IMR-90 (cell line): ENCODE results near the gene ZNF700. TPM values are rescaled to one million over a fixed set of nuclear protein-coding genes. Genes with fewer than 3 reads are reported as not detected.

Experiments
- ATAC-seq: fragments of 200-7000 bp; cut with Tn5 transposase; 2 replicates; pipeline ENCODE4 v1.9.1; 2020; ENCODE audit warnings: low read depth, mild to moderate bottlenecking, moderate library complexity
- BruUV-seq: library from RNA; stranded (reverse); fragments of 400-500 nt; replicated peaks from 2 replicates; lab custom pipeline; 2021; lab: Mats Ljungman, UMichigan
- CTCF ChIA-PET: fragments of 300-600 bp; formaldehyde crosslinking; extraction: SDS; loops from one replicate; lab custom pipeline; 2021; ENCODE audit warnings: antibody characterized with exemption; lab: Yijun Ruan, JAX
- POLR2A ChIA-PET: fragments of 300-600 bp; sonication (Branson Sonifier 250); formaldehyde crosslinking; loops from one replicate; lab custom pipeline; 2022; ENCODE audit warnings: antibody characterized with exemption; ENCODE audit not compliant: unreplicated experiment; lab: Charles Lee
- DNase-seq: peaks from one replicate; pipeline ENCODE4 v3.0.0; 2013
- H2AFZ ChIP-seq: replicated peaks from 2 replicates; pipeline ENCODE3; 2013; ENCODE audit warnings: low read length, mild to moderate bottlenecking; ENCODE audit not compliant: poor library complexity
- H2AK5ac ChIP-seq: 2 replicates; pipeline ENCODE4 v1.6.1; 2013; ENCODE audit warnings: low read depth, low read length, inconsistent platforms
- H2AK9ac ChIP-seq: replicated peaks from 2 replicates; pipeline ENCODE3; 2013; ENCODE audit warnings: mild to moderate bottlenecking, low read depth, low read length, moderate library complexity; ENCODE audit not compliant: poor library complexity
- H2BK120ac ChIP-seq: 2 replicates; pipeline ENCODE4 v1.6.1; 2013; ENCODE audit warnings: low read depth, low read length, inconsistent platforms
- H2BK15ac ChIP-seq: 3 replicates; pipeline ENCODE4 v1.6.1; 2013; ENCODE audit warnings: low read depth, low read length, inconsistent platforms
- H2BK20ac ChIP-seq: 2 replicates; pipeline ENCODE4 v1.6.1; 2013; ENCODE audit warnings: low read depth, mild to moderate bottlenecking, inconsistent platforms, low read length, moderate library complexity
- H2BK5ac ChIP-seq: 2 replicates; pipeline ENCODE4 v1.6.1; 2013; ENCODE audit warnings: mild to moderate bottlenecking, low read depth, low read length, inconsistent platforms; ENCODE audit not compliant: poor library complexity, severe bottlenecking
- H3K14ac ChIP-seq: replicated peaks from 2 replicates; pipeline ENCODE4 v1.6.1; 2013; ENCODE audit warnings: low read depth, low read length, inconsistent platforms
- H3K18ac ChIP-seq: 2 replicates; pipeline ENCODE4 v1.6.1; 2013; ENCODE audit warnings: low read depth, low read length, control low read depth
- H3K23ac ChIP-seq: 2 replicates; pipeline ENCODE4 v1.6.1; 2013; ENCODE audit warnings: low read depth, low read length, inconsistent platforms
- H3K27ac ChIP-seq: 2 replicates; pipeline ENCODE4 v1.5.1; 2013; ENCODE audit warnings: mild to moderate bottlenecking, control low read depth, low read length; ENCODE audit not compliant: insufficient read depth
- H3K27me3 ChIP-seq: 2 replicates; pipeline ENCODE4 v1.6.1; 2013; ENCODE audit warnings: low read length; ENCODE audit not compliant: control insufficient read depth, insufficient read depth
- H3K36me3 ChIP-seq: 2 replicates; pipeline ENCODE4 v1.6.1; 2013; ENCODE audit warnings: low read length, mixed read lengths; ENCODE audit not compliant: control insufficient read depth, insufficient read depth
- H3K4ac ChIP-seq: 2 replicates; pipeline ENCODE4 v1.6.1; 2013; ENCODE audit warnings: low read depth, low read length, inconsistent platforms
- H3K4me1 ChIP-seq: 2 replicates; pipeline ENCODE4 v1.6.1; 2013; ENCODE audit warnings: low read length, mixed read lengths; ENCODE audit not compliant: control insufficient read depth, insufficient read depth
- H3K4me2 ChIP-seq: 2 replicates; pipeline ENCODE4 v1.6.1; 2013; ENCODE audit warnings: low read depth, mild to moderate bottlenecking, control low read depth, low read length, moderate library complexity
- H3K4me3 ChIP-seq: 2 replicates; pipeline ENCODE4 v1.5.1; 2013; ENCODE audit warnings: low read depth, mild to moderate bottlenecking, control low read depth, low read length, moderate library complexity; ENCODE audit not compliant: insufficient read depth
- H3K56ac ChIP-seq: 2 replicates; pipeline ENCODE4 v1.6.1; 2013; ENCODE audit warnings: low read length, inconsistent platforms; ENCODE audit not compliant: insufficient read depth; ENCODE audit errors: extremely low read depth
- H3K79me1 ChIP-seq, 2 experiments: 2 replicates each; pipeline ENCODE4 v1.6.1; 2013; ENCODE audit warnings: low read length in 2 of 2, inconsistent platforms in 1 of 2, low read depth in 1 of 2
- H3K9ac ChIP-seq: 2 replicates; pipeline ENCODE4 v1.6.1; 2013; ENCODE audit warnings: low read depth, low read length, control low read depth
- H3K9me1 ChIP-seq: 2 replicates; pipeline ENCODE4 v1.6.1; 2013; ENCODE audit warnings: low read length, inconsistent platforms; ENCODE audit not compliant: insufficient read depth
- H3K9me3 ChIP-seq: 2 replicates; pipeline ENCODE4 v1.6.1; 2013; ENCODE audit warnings: low read length; ENCODE audit not compliant: control insufficient read depth, insufficient read depth
- H4K20me1 ChIP-seq: 2 replicates; pipeline ENCODE4 v1.6.1; 2013; ENCODE audit warnings: low read length, inconsistent platforms; ENCODE audit not compliant: insufficient read depth
- H4K5ac ChIP-seq: 2 replicates; pipeline ENCODE4 v1.6.1; 2013; ENCODE audit warnings: mild to moderate bottlenecking, low read depth, low read length, control low read depth
- H4K8ac ChIP-seq, 2 experiments: 2 replicates each; pipeline ENCODE4 v1.6.1; 2013; ENCODE audit warnings: low read depth in 2 of 2, low read length in 2 of 2, control low read depth in 1 of 2, inconsistent platforms in 1 of 2
- H4K91ac ChIP-seq: 2 replicates; pipeline ENCODE4 v1.6.1; 2013; ENCODE audit warnings: low read depth, low read length, inconsistent platforms; ENCODE audit not compliant: insufficient read depth
- FOS ChIP-seq: fragments of 150-350 bp; IDR thresholded peaks from 2 replicates; pipeline ENCODE4 v1.6.1; 2016; ENCODE audit warnings: low read depth, low read length
- POLR2A ChIP-seq: IDR thresholded peaks from 2 replicates; pipeline ENCODE4 v1.6.1; 2012; ENCODE audit warnings: mild to moderate bottlenecking, low read depth, low read length
- RAD21 ChIP-seq: IDR thresholded peaks from 2 replicates; pipeline ENCODE4 v1.6.1; 2012; ENCODE audit warnings: low read length, improper control_type of control experiment
- SMC3 ChIP-seq: fragments of 150-350 bp; IDR thresholded peaks from 2 replicates; pipeline ENCODE4 v1.6.1; 2016; ENCODE audit warnings: low read depth, mild to moderate bottlenecking, antibody characterized with exemption, low read length, moderate library complexity
- WGBS, 2 experiments: methylation state at CpG; one replicate each; pipeline versions ENCODE4 v1.1.5 to v1.1.7; 2013; ENCODE audit warnings: missing lambda C conversion rate in 2 of 2; ENCODE audit not compliant: insufficient read length in 1 of 2; ENCODE audit errors: extremely low coverage in 2 of 2; 5-methylcytosine and 5-hydroxymethylcytosine counted together
- dilution Hi-C: fragments of 300-500 bp; cut with HindIII; formaldehyde crosslinking; loops from one replicate; pipeline ENCODE4 v1.14.3; 2018; ENCODE audit warnings: low sequenced_read_pairs; ENCODE audit not compliant: unreplicated experiment
- in situ Hi-C: fragments of 300-500 bp; cut with MboI; formaldehyde crosslinking; loops from 3 replicates; pipeline ENCODE4 v1.14.3; 2019; ENCODE audit warnings: low sequenced_read_pairs, inconsistent platforms, mixed read lengths
- intact Hi-C: fragments of 100-400 bp; cut with micrococcal nuclease; formaldehyde crosslinking; loops from 2 replicates; pipeline ENCODE4 v1.10.0; 2022
- polyA plus RNA-seq, 3 experiments: library from polyadenylated mRNA; depleted of rRNA; stranded (reverse); fragments of >200 nt; gene quantifications; 2 replicates each; pipeline ENCODE4 v1.2.3, GENCODE V29; 2012; ENCODE audit warnings: low replicate concordance in 1 of 3
- total RNA-seq: library from RNA; depleted of rRNA; stranded (reverse); fragments of >200 nt; gene quantifications from 2 replicates; pipeline ENCODE4 v1.2.3, GENCODE V29; 2012
- TF ChIP-seq, protein P1 (sequence below): fragments of 150-350 bp; IDR thresholded peaks from 2 replicates; pipeline ENCODE4 v1.6.1; 2017; ENCODE audit warnings: mild to moderate bottlenecking, antibody characterized with exemption, low read length, low read depth

Gene ZNF700
- total and polyA plus RNA-seq, 2 of the 4 experiments (the other 2 are of a cell fraction): 5.3 to 10.2 TPM

DNA sequence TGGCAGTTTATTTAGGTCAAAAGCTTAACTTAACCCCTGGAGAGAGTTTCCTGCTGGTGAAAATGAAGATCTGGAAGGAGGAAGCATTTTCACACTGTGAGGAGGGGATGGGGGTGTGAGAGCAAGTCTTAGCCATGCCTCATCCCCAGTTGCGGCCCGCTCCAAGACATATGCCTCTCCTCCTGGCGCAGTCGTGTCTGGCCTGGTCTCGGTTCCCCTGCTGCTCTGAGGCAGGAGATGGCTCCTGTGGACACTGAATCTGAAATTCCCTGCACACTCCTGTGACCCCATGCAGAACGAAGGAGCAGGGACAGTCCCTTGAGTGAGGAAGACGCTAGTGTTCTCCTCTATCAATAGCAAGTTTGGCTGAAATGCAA, 37.7 kb upstream of the ZNF700 start:
- H3K27ac ChIP-seq: peak overlapping the region; percentile 20
- peak overlapping the region; percentile 62 for H3K4ac ChIP-seq
- H4K5ac ChIP-seq: peak overlapping the region; percentile 66
- H2AK9ac ChIP-seq: peak overlapping the region; percentile 24
- ATAC-seq (peak; percentile 35), DNase-seq (no peak)
- no TSS peak for BruUV-seq
- no peaks in the 10 kb centered on the region for H4K20me1 ChIP-seq
- TF ChIP-seq FOS (no peak), POLR2A (no peak), SMC3 (no peak), RAD21 (no peak)
- TF ChIP-seq, protein P1, sequence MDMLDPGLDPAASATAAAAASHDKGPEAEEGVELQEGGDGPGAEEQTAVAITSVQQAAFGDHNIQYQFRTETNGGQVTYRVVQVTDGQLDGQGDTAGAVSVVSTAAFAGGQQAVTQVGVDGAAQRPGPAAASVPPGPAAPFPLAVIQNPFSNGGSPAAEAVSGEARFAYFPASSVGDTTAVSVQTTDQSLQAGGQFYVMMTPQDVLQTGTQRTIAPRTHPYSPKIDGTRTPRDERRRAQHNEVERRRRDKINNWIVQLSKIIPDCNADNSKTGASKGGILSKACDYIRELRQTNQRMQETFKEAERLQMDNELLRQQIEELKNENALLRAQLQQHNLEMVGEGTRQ: no peak
- intact Hi-C loops: no loop called here
- H2AK5ac ChIP-seq: no peak overlapping the region
- no peak overlapping the region for H2BK20ac ChIP-seq
- H3K9me1 ChIP-seq: peaks cover 3% of the 10 kb centered on the region; the same call in 1 of the 2 replicates
- H4K8ac ChIP-seq: peak overlapping the region; percentile 67 to 93; a peak in 3 of 4 replicates
- H3K56ac ChIP-seq: no peak overlapping the region
- peak overlapping the region; percentile 89; the same call in 1 of the 2 replicates for H3K14ac ChIP-seq
- H2BK5ac ChIP-seq: no peak overlapping the region
- H3K36me3 ChIP-seq: peaks cover 2% of the 10 kb centered on the region; the same call in 1 of the 2 replicates
- H3K18ac ChIP-seq: peak overlapping the region; percentile 25; the same call in 1 of the 2 replicates
- peaks cover 2% of the 10 kb centered on the region; the same call in 1 of the 2 replicates for H3K4me1 ChIP-seq
- H2BK120ac ChIP-seq: peak overlapping the region; percentile 47; the same call in 1 of the 2 replicates
- H3K9ac ChIP-seq: peak overlapping the region; percentile 41
- H2BK15ac ChIP-seq: no peak overlapping the region
- H3K9me3 ChIP-seq: no peaks in the 10 kb centered on the region; the same call in 1 of the 2 replicates
- CTCF ChIA-PET: interaction anchor here (0.6 kb wide), 1 partner anchor 36 kb away, joined by 3 read pairs; no protein-coding TSS in a partner anchor
- no peak overlapping the region for H3K23ac ChIP-seq
- dilution Hi-C loops: no loop called here
- in situ Hi-C loops: no loop called here
- H3K4me2 ChIP-seq: peak overlapping the region; percentile 89
- H3K27me3 ChIP-seq: no peaks in the 10 kb centered on the region
- peak overlapping the region; percentile 90 for H3K4me3 ChIP-seq
- H4K91ac ChIP-seq: peak overlapping the region; percentile 51
- peaks cover 12 to 16% of the 10 kb centered on the region in 2 experiments; a peak in 2 of 4 replicates for H3K79me1 ChIP-seq
- WGBS, 2 experiments: no CpG with 5 or more reads among the region's 7 CpGs
- POLR2A ChIA-PET: interaction anchor here (0.5 kb wide), 1 partner anchor 470 kb away, joined by 3 read pairs; no protein-coding TSS in a partner anchor
- peak overlapping the region; percentile 99 for H2AFZ ChIP-seq
